NCI-H1105 treated with DMSO at 0.1 percent for 48 hours (cell line): ENCODE data around the gene USP30.

ENCODE experiments used
- DNase-seq: peaks from one replicate; lab custom pipeline; 2025; lab: John Stamatoyannopoulos, UW

Gene USP30

GRCh38 chr12:109127533-109128242, 75.3 kb downstream of the USP30 start:
- no peak for DNase-seq

- no peak for DNase-seq
Measured at GRCh38 chr12:109130297-109131153, 78.1 kb downstream of the USP30 start.

- DNase-seq, result peak; percentile 3
Measured at GRCh38 chr12:109131154-109132050, 79.0 kb downstream of the USP30 start.

- no peak for DNase-seq
Measured at GRCh38 chr12:109134186-109134917, 82.0 kb downstream of the USP30 start.

GRCh38 chr12:109137055-109137454, 84.7 kb downstream of the USP30 start:
- no peak for DNase-seq
